ENCODE data around the gene TBC1D2B. TPM values are rescaled to one million over a fixed set of nuclear protein-coding genes. Genes with fewer than 3 reads are reported as not detected.
A peak's percentile ranks its signal among the peaks of the same experiment; 100 is the strongest.

Gene TBC1D2B
- total and polyA plus RNA-seq, 2 of the 4 experiments (the other 2 are of a cell fraction): 17.7 to 28.3 TPM

DNA sequence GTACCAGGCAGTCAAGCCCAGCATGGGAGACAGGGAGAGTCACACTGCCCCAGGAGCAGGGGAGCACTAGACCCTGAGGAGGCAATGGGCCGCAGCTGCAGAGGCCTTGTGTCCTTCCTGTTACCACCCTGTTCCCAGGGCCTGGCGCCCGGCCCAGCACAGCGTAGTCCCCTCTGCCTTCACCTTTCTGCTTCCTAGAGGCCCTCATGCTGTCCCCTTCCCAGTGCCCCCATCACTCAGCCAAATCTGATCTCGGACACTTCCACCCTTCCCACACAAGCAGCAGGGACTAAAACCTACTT lies 6.9 kb upstream of the TBC1D2B start:
- TF ChIP-seq RCOR1 (IDR thresholded peaks at IDR 0.05; ENCODE audit: insufficient replicate concordance, low read length) (no peak), RFX5 (IDR thresholded peaks at IDR 0.05; ENCODE audit: low read depth, low read length) (no peak), NFE2L2 (IDR thresholded peaks at IDR 0.05; ENCODE audit: low read depth, low read length) (no peak), SMC3 (IDR thresholded peaks at IDR 0.05; ENCODE audit: low read depth, low read length) (no peak), MXI1 (IDR thresholded peaks at IDR 0.05; ENCODE audit: borderline replicate concordance, low read depth, low read length) (no peak), BHLHE40 (IDR thresholded peaks at IDR 0.05; ENCODE audit: low read depth, low read length) (no peak), CEBPB (IDR thresholded peaks at IDR 0.05; ENCODE audit: low read depth, low read length) (no peak), FOS (IDR thresholded peaks at IDR 0.05; ENCODE audit: low read depth, low read length) (no peak), POLR2A (IDR thresholded peaks at IDR 0.05; ENCODE audit: low read depth, low read length) (no peak), CHD1 (IDR thresholded peaks at IDR 0.05; ENCODE audit: low read depth, low read length) (no peak)
- TF ChIP-seq, protein P1, sequence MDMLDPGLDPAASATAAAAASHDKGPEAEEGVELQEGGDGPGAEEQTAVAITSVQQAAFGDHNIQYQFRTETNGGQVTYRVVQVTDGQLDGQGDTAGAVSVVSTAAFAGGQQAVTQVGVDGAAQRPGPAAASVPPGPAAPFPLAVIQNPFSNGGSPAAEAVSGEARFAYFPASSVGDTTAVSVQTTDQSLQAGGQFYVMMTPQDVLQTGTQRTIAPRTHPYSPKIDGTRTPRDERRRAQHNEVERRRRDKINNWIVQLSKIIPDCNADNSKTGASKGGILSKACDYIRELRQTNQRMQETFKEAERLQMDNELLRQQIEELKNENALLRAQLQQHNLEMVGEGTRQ (IDR thresholded peaks at IDR 0.05; ENCODE audit: low read depth, low read length): no peak
- TF ChIP-seq, protein P2, sequence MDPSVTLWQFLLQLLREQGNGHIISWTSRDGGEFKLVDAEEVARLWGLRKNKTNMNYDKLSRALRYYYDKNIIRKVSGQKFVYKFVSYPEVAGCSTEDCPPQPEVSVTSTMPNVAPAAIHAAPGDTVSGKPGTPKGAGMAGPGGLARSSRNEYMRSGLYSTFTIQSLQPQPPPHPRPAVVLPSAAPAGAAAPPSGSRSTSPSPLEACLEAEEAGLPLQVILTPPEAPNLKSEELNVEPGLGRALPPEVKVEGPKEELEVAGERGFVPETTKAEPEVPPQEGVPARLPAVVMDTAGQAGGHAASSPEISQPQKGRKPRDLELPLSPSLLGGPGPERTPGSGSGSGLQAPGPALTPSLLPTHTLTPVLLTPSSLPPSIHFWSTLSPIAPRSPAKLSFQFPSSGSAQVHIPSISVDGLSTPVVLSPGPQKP (IDR thresholded peaks at IDR 0.05; ENCODE audit: borderline replicate concordance, low read depth, low read length): no peak
- TF ChIP-seq, protein P3, sequence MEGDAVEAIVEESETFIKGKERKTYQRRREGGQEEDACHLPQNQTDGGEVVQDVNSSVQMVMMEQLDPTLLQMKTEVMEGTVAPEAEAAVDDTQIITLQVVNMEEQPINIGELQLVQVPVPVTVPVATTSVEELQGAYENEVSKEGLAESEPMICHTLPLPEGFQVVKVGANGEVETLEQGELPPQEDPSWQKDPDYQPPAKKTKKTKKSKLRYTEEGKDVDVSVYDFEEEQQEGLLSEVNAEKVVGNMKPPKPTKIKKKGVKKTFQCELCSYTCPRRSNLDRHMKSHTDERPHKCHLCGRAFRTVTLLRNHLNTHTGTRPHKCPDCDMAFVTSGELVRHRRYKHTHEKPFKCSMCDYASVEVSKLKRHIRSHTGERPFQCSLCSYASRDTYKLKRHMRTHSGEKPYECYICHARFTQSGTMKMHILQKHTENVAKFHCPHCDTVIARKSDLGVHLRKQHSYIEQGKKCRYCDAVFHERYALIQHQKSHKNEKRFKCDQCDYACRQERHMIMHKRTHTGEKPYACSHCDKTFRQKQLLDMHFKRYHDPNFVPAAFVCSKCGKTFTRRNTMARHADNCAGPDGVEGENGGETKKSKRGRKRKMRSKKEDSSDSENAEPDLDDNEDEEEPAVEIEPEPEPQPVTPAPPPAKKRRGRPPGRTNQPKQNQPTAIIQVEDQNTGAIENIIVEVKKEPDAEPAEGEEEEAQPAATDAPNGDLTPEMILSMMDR (conservative IDR thresholded peaks at IDR 0.05; ENCODE audit: low read depth, low read length): no peak
- no peak overlapping the region for H2AK9ac ChIP-seq (replicated peaks; ENCODE audit: low read depth, low read length, poor library complexity)
- CTCF ChIA-PET: no interaction called here
- H3K27me3 ChIP-seq (ENCODE audit: control insufficient read depth, insufficient read depth, low read length): no peaks in the 10 kb centered on the region; the same call in 1 of the 2 replicates
- intact Hi-C loops (cut with micrococcal nuclease): no loop called here
- no peak overlapping the region; the same call in 1 of the 2 replicates for H2AK5ac ChIP-seq (ENCODE audit: low read depth, low read length)
- POLR2A ChIA-PET (ENCODE audit: unreplicated experiment): no interaction called here
- H2BK120ac ChIP-seq (ENCODE audit: low read depth, low read length): peak overlapping the region; percentile 26; the same call in 1 of the 2 replicates
- H3K27ac ChIP-seq (ENCODE audit: insufficient read depth, low read length): no peak overlapping the region
- H2BK5ac ChIP-seq (ENCODE audit: low read depth, low read length, poor library complexity, severe bottlenecking): no peak overlapping the region
- H3K56ac ChIP-seq (ENCODE audit: extremely low read depth, insufficient read depth, low read length): no peak overlapping the region
- H3K4me2 ChIP-seq (ENCODE audit: low read depth, low read length): no peak overlapping the region
- H3K23ac ChIP-seq (ENCODE audit: low read depth, low read length): no peak overlapping the region
- peaks cover 27% of the 10 kb centered on the region for H3K4me1 ChIP-seq (ENCODE audit: control insufficient read depth, insufficient read depth, low read length)
- BruUV-seq (replicated peaks): no TSS peak
- H2AFZ ChIP-seq (replicated peaks; ENCODE audit: low read length, poor library complexity): no peak overlapping the region
- ATAC-seq (ENCODE audit: low read depth) (no peak), DNase-seq (no peak)
- no peak overlapping the region for H3K9ac ChIP-seq (ENCODE audit: low read depth, low read length)
- peak overlapping the region; percentile 23; the same call in 1 of the 2 replicates for H4K91ac ChIP-seq (ENCODE audit: insufficient read depth, low read depth, low read length)
- in situ Hi-C loops (cut with MboI; ENCODE audit: low sequenced_read_pairs): no loop called here
- 0 out of 3 replicates have a peak overlapping the region, but pooled peaks have one; percentile 41 for H2BK15ac ChIP-seq (ENCODE audit: low read depth, low read length)
- WGBS, 2 experiments (ENCODE audit: extremely low coverage in 2 of 2, insufficient read length in 1 of 2): 58% methylated on average over 4 of the region's 5 CpGs; no CpG with 5 or more reads in 1 of the 2 experiments
- no peaks in the 10 kb centered on the region for H3K36me3 ChIP-seq (ENCODE audit: control insufficient read depth, insufficient read depth, low read length)
- no peak overlapping the region; the same call in 1 of the 2 replicates for H3K18ac ChIP-seq (ENCODE audit: low read depth, low read length)
- H3K9me3 ChIP-seq (ENCODE audit: control insufficient read depth, insufficient read depth, low read length): no peaks in the 10 kb centered on the region
- H4K5ac ChIP-seq (ENCODE audit: low read depth, low read length): no peak overlapping the region; the same call in 1 of the 2 replicates
- H4K8ac ChIP-seq (ENCODE audit: low read depth in 2 of 2, low read length in 2 of 2): no peak overlapping the region
- H2BK20ac ChIP-seq (ENCODE audit: low read depth, low read length): peak overlapping the region; percentile 5
- dilution Hi-C loops (cut with HindIII; ENCODE audit: low sequenced_read_pairs, unreplicated experiment): no loop called here
- H3K4ac ChIP-seq (ENCODE audit: low read depth, low read length): no peak overlapping the region
- peaks cover 22% of the 10 kb centered on the region for H3K9me1 ChIP-seq (ENCODE audit: insufficient read depth, low read length)
- H3K4me3 ChIP-seq (ENCODE audit: insufficient read depth, low read depth, low read length): no peak overlapping the region
- H3K79me1 ChIP-seq (ENCODE audit: low read depth in 1 of 2, low read length in 2 of 2): no peaks in the 10 kb centered on the region
- no peak overlapping the region for H3K14ac ChIP-seq (replicated peaks; ENCODE audit: low read depth, low read length)
- H4K20me1 ChIP-seq (ENCODE audit: insufficient read depth, low read length): no peaks in the 10 kb centered on the region; the same call in 1 of the 2 replicates

All from IMR-90 (cell line).